GM12801 (cell line): ENCODE measurements around the gene CPT1A.

Source experiments
- TF ChIP-seq, protein P1 (sequence below): IDR thresholded peaks from one replicate; pipeline ENCODE4 v1.5.1; 2011; ENCODE audit warnings: control low read depth; ENCODE audit not compliant: insufficient read length; ENCODE audit errors: extremely low read depth

The CPT1A gene

DNA sequence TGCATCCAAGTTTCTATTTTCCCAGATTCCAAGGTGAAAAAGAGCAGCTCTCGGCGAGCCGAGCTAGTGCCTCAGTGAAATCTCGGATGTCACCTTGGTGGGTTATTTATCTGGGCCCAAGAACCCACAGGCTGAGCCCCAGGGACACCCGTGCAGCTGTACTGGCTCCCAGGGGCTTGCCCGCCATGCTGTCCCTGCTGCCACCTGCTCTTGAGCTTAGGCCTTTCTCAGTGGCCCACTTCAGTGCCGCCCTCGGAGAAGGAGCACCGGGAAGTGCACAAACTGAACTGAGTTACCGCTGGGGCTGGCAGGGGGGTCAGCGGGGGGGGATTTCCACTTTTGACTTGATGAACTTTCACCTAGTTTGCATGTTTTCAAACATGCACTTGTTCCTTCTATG lies 27.9 kb downstream of the CPT1A start:
- TF ChIP-seq, protein P1, sequence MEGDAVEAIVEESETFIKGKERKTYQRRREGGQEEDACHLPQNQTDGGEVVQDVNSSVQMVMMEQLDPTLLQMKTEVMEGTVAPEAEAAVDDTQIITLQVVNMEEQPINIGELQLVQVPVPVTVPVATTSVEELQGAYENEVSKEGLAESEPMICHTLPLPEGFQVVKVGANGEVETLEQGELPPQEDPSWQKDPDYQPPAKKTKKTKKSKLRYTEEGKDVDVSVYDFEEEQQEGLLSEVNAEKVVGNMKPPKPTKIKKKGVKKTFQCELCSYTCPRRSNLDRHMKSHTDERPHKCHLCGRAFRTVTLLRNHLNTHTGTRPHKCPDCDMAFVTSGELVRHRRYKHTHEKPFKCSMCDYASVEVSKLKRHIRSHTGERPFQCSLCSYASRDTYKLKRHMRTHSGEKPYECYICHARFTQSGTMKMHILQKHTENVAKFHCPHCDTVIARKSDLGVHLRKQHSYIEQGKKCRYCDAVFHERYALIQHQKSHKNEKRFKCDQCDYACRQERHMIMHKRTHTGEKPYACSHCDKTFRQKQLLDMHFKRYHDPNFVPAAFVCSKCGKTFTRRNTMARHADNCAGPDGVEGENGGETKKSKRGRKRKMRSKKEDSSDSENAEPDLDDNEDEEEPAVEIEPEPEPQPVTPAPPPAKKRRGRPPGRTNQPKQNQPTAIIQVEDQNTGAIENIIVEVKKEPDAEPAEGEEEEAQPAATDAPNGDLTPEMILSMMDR = no peak

DNA sequence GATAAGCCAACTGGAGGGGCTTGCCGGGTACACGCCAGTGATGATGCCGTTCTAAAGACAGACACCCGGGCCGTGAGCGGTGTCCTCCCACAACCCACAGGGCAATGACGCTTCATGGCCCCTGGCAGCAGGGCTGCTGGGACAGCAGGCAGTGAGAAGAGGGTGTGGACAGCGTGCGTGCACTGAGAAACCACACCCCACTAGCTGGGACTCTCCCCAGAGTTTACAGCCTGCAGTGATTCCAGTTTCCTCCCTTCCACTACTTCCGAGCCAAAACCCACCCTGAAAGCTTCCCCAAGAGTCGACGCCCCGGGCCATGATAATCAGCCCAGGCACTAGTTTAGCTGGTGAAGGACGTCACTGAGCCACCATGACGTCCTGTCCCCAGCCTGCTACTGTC lies 29.2 kb downstream of the CPT1A start:
- TF ChIP-seq, protein P1 = no peak

DNA sequence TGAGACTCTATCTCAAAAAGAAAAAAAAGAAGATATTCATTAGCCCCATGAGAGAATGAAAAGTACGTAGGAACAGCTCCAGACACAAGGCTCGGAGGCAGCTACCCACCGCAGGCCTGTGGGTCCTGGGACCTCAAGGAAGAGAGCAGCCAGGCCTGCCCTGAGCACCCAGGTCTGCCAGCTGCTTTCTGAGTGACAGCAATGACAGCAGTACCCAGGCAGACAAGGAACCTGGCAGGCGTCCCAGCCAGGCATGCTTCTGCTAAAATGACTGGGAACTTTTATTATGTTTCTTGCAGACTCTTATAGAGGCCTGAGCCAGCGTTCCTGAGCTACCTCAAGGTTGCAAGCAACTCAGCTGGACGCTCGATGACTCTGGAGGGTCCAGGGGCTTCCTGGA lies 31.6 kb downstream of the CPT1A start:
- TF ChIP-seq, protein P1 = no peak

DNA sequence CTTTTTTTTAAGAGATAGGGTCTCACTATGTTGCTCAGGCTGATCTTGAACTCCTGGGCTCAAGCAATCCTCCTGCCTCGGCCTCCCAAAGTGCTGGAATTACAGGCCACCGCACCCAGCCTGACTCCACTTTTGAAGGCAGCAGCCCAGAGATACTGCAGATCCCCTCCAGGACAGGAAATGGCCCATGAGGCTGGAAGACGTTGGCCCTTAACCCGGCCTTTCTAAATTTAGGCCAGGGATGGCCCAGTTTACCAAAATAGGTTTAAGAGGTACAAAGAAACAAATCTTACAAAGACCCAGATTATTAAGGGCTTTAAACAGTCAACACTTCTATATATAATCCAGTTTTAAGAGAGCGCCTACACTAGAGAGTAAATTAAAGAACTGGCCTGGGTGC lies 32.2 kb downstream of the CPT1A start:
- TF ChIP-seq, protein P1 = no peak

DNA sequence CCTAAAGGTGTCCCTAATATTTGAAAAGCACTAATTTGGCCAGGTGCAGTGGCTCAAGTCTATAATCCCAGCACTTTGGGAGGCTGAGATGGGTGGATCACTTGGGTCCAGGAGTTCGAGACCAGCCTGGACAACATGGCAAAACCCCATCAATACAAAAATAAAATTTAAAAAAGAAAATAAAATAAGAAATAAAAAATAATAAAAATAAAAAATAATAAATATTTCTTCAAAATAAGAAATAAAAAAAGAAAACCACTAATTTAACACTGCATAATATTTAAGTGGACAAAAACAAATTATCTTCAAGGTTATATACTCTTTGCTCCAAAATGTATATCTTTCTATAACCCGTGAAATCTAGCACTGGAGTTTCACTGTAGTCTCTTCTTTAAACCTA lies 32.9 kb downstream of the CPT1A start:
- TF ChIP-seq, protein P1 = no peak

DNA sequence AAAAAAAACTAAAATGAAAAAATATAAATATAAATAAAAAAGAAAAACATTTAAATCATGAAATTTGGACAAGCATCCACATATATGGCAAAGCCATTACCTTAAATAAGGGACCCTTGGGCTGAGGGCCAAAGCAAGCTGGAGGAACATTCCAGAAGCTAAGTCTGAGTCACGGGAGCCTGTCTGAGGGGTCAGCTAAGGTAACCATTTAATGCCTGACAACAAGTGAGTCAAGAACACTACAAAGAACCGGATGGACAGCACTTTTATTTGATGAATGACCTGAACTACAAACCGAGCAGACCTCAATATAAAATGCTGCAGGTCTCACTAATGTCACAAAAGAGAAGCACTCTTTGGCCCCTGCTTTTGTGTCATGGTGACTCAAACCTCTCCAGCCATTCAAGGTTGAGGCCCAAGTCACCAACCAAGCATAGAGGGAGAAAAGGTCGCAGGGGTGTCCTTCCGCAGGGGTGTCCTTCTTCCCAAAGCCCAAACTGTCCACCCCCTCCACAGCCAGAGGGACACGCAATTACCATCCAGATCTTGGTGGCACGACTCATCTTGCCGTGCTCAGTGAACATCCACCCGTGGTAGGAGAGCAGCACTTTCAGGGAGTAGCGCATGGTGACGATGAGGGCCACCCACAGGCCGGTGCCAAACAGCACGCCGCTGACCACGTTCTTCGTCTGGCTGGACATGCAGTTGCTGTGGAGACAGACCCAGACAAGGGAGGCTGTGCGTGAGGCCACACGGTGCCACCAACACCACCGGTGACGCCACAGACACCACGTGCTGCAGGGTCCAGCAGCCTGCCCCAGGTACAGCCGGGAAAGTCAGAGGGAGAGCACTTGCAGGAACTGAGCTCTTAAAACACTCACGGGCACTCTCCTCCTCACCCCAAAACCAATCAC lies 34.5 kb downstream of the CPT1A start:
- TF ChIP-seq, protein P1 = no peak

DNA sequence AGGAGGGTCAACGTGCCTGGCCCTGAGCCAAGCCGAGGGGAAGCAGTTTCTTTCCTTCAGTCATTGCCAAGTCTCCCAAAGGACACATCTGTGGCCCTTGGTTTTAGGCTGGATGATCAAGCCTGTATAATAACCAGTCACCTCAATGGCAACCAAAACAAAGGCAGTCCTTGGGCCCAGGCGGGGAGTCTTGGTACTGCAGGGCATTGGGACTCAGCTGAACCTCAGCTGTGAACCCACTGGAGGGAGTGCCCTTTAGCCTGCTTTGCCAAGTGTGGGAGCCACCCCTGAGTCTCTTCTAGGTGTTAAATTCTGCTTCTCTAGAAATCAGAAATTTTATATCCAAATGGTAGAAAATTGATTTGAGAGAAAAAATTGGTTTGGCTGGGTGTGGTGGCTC lies 36.9 kb downstream of the CPT1A start:
- TF ChIP-seq, protein P1 = no peak
